Skeletal muscle satellite cell (primary cell): ENCODE measurements around the gene CDH12.

ENCODE experiments used
- H3K27me3 ChIP-seq: 2 replicates; pipeline ENCODE4 v1.7.0; 2013; ENCODE audit warnings: low read length; ENCODE audit not compliant: control insufficient read depth, insufficient read depth
- H3K36me3 ChIP-seq: 2 replicates; pipeline ENCODE4 v1.7.0; 2013; ENCODE audit warnings: mild to moderate bottlenecking, control low read depth, low read length; ENCODE audit not compliant: insufficient read depth
- H3K4me1 ChIP-seq: 2 replicates; pipeline ENCODE4 v1.7.0; 2013; ENCODE audit warnings: low read length; ENCODE audit not compliant: control insufficient read depth, insufficient read depth
- H3K4me2 ChIP-seq: 2 replicates; pipeline ENCODE4 v1.7.0; 2013; ENCODE audit warnings: mild to moderate bottlenecking, low read length
- H3K4me3 ChIP-seq: 2 replicates; pipeline ENCODE4 v1.7.0; 2013; ENCODE audit warnings: low read length
- H3K9ac ChIP-seq: 2 replicates; pipeline ENCODE4 v1.7.0; 2013; ENCODE audit warnings: mild to moderate bottlenecking, low read depth, low read length, moderate library complexity
- H3K9me3 ChIP-seq: replicated peaks from 2 replicates; pipeline ENCODE4 v1.7.0; 2013; ENCODE audit warnings: mild to moderate bottlenecking, control low read depth, low read length

CDH12 gene

GRCh38 chr5:22708770-22709328 is 144.3 kb downstream of the CDH12 start:
- Histone ChIP-seq H3K9ac (no peak overlapping the region), H3K9me3 (no peaks in the 10 kb centered on the region), H3K4me3 (no peak overlapping the region), H3K36me3 (no peaks in the 10 kb centered on the region), H3K27me3 (no peaks in the 10 kb centered on the region), H3K4me1 (no peaks in the 10 kb centered on the region), H3K4me2 (no peak overlapping the region)

- Histone ChIP-seq H3K9me3 (peaks cover 4% of the 10 kb centered on the region), H3K36me3 (no peaks in the 10 kb centered on the region), H3K4me1 (no peaks in the 10 kb centered on the region), H3K4me3 (no peak overlapping the region), H3K9ac (no peak overlapping the region), H3K4me2 (no peak overlapping the region), H3K27me3 (no peaks in the 10 kb centered on the region)
These were observed 146.2 kb downstream of the CDH12 start for GRCh38 chr5:22706901-22707300.

- Histone ChIP-seq H3K9ac (no peak overlapping the region), H3K4me2 (no peak overlapping the region), H3K36me3 (no peaks in the 10 kb centered on the region), H3K4me3 (no peak overlapping the region), H3K4me1 (no peaks in the 10 kb centered on the region), H3K27me3 (no peaks in the 10 kb centered on the region), H3K9me3 (peaks cover 5% of the 10 kb centered on the region)
These were observed 153.8 kb downstream of the CDH12 start for GRCh38 chr5:22699319-22699718.

- H3K4me1 ChIP-seq = no peaks in the 10 kb centered on the region
- no peaks in the 10 kb centered on the region for H3K9me3 ChIP-seq
- no peaks in the 10 kb centered on the region for H3K36me3 ChIP-seq
- no peaks in the 10 kb centered on the region for H3K27me3 ChIP-seq
- no peak overlapping the region for H3K9ac ChIP-seq
- H3K4me3 ChIP-seq = no peak overlapping the region
- no peak overlapping the region for H3K4me2 ChIP-seq
These were observed 160.0 kb downstream of the CDH12 start for GRCh38 chr5:22693121-22693520.

- Histone ChIP-seq H3K4me2 (no peak overlapping the region), H3K9ac (no peak overlapping the region), H3K27me3 (no peaks in the 10 kb centered on the region), H3K4me1 (no peaks in the 10 kb centered on the region), H3K4me3 (no peak overlapping the region), H3K36me3 (no peaks in the 10 kb centered on the region), H3K9me3 (peaks cover 3% of the 10 kb centered on the region)
These were observed 170.1 kb downstream of the CDH12 start for GRCh38 chr5:22683050-22683449.

GRCh38 chr5:22678886-22679285 is 174.3 kb downstream of the CDH12 start:
- Histone ChIP-seq H3K4me3 (no peak overlapping the region), H3K4me2 (no peak overlapping the region), H3K9me3 (peaks cover 3% of the 10 kb centered on the region), H3K4me1 (no peaks in the 10 kb centered on the region), H3K27me3 (no peaks in the 10 kb centered on the region), H3K36me3 (no peaks in the 10 kb centered on the region), H3K9ac (no peak overlapping the region)

- Histone ChIP-seq H3K9ac (no peak overlapping the region), H3K9me3 (no peaks in the 10 kb centered on the region), H3K27me3 (no peaks in the 10 kb centered on the region), H3K36me3 (no peaks in the 10 kb centered on the region), H3K4me1 (no peaks in the 10 kb centered on the region), H3K4me2 (no peak overlapping the region), H3K4me3 (no peak overlapping the region)
These were observed 180.0 kb downstream of the CDH12 start for GRCh38 chr5:22673131-22673530.

- H3K9me3 ChIP-seq = no peaks in the 10 kb centered on the region
- no peaks in the 10 kb centered on the region for H3K36me3 ChIP-seq
- H3K4me1 ChIP-seq = no peaks in the 10 kb centered on the region
- no peak overlapping the region for H3K9ac ChIP-seq
- H3K27me3 ChIP-seq = no peaks in the 10 kb centered on the region
- H3K4me2 ChIP-seq = no peak overlapping the region
- no peak overlapping the region for H3K4me3 ChIP-seq
These were observed 183.8 kb downstream of the CDH12 start for GRCh38 chr5:22669345-22669744.

- H3K4me3 ChIP-seq = no peak overlapping the region
- H3K4me1 ChIP-seq = no peaks in the 10 kb centered on the region
- H3K9ac ChIP-seq = no peak overlapping the region
- H3K36me3 ChIP-seq = no peaks in the 10 kb centered on the region
- peaks cover 2% of the 10 kb centered on the region for H3K9me3 ChIP-seq
- H3K4me2 ChIP-seq = no peak overlapping the region
- no peaks in the 10 kb centered on the region for H3K27me3 ChIP-seq
These were observed 187.3 kb downstream of the CDH12 start for GRCh38 chr5:22665801-22666200.

GRCh38 chr5:22663134-22663533 is 190.0 kb downstream of the CDH12 start:
- no peaks in the 10 kb centered on the region for H3K36me3 ChIP-seq
- H3K4me2 ChIP-seq = no peak overlapping the region
- no peak overlapping the region for H3K4me3 ChIP-seq
- H3K9me3 ChIP-seq = peaks cover 2% of the 10 kb centered on the region
- no peak overlapping the region for H3K9ac ChIP-seq
- no peaks in the 10 kb centered on the region for H3K4me1 ChIP-seq
- H3K27me3 ChIP-seq = no peaks in the 10 kb centered on the region

GRCh38 chr5:22662391-22662790 is 190.8 kb downstream of the CDH12 start:
- Histone ChIP-seq H3K9me3 (peaks cover 2% of the 10 kb centered on the region), H3K4me3 (no peak overlapping the region), H3K4me2 (no peak overlapping the region), H3K4me1 (no peaks in the 10 kb centered on the region), H3K27me3 (no peaks in the 10 kb centered on the region), H3K9ac (no peak overlapping the region), H3K36me3 (no peaks in the 10 kb centered on the region)

GRCh38 chr5:22651355-22651754 is 201.8 kb downstream of the CDH12 start:
- Histone ChIP-seq H3K9ac (no peak overlapping the region), H3K27me3 (no peaks in the 10 kb centered on the region), H3K4me2 (no peak overlapping the region), H3K4me1 (no peaks in the 10 kb centered on the region), H3K9me3 (peaks cover 7% of the 10 kb centered on the region), H3K36me3 (no peaks in the 10 kb centered on the region), H3K4me3 (no peak overlapping the region)
